Right atrium auricular region (tissue), 2 donors: ENCODE results near the gene GALK1. TPM values are rescaled to one million over a fixed set of nuclear protein-coding genes. Genes with fewer than 3 reads are reported as not detected.

Experiments
- DNase-seq: peaks from one replicate; pipeline ENCODE4 v3.0.0-alpha.2; 2019; ENCODE audit warnings: low spot score
- H3K27ac ChIP-seq, 2 donors: fragments of 200-600 bp; sonication (generic); 1 replicate in 1 of 2; 2 replicates in 1 of 2; pipeline ENCODE4 v1.5.1; 2016 to 2019
- H3K27me3 ChIP-seq, 2 donors: fragments of 200-600 bp; sonication (generic); one replicate each; pipeline versions ENCODE4 v1.5.1 to v1.6.0; 2017 to 2019
- H3K36me3 ChIP-seq: fragments of 200-600 bp; sonication (generic); one replicate; pipeline ENCODE4 v1.5.1; 2016
- H3K4me1 ChIP-seq, 2 donors: fragments of 200-600 bp; sonication (generic); one replicate each; pipeline versions ENCODE4 v1.5.1 to v1.6.0; 2017 to 2019
- H3K4me3 ChIP-seq, 2 donors: fragments of 200-600 bp; sonication (generic); 1 replicate in 1 of 2; 2 replicates in 1 of 2; pipeline ENCODE4 v1.5.1; 2017 to 2019; ENCODE audit warnings: mild to moderate bottlenecking in 1 of 2, moderate library complexity in 1 of 2
- H3K9me3 ChIP-seq, 2 donors: fragments of 200-600 bp; sonication (generic); one replicate each; pipeline ENCODE4 v1.5.1; 2019
- total RNA-seq, 2 donors: library from RNA; depleted of rRNA; stranded (reverse); fragments of >200 nt; gene quantifications; one replicate each; pipeline ENCODE4 v1.1.0, GENCODE V29; 2016
- TF ChIP-seq, protein P1 (sequence below), 2 donors: fragments of 200-600 bp; sonication (generic); IDR thresholded peaks; one replicate each; pipeline ENCODE4 v1.5.1; 2019; ENCODE audit warnings: antibody characterized with exemption in 2 of 2

The GALK1 gene
- total RNA-seq, 2 donors from 2014 or later: 19.6 to 21.0 TPM

GRCh38 chr17:75776386-75777295 lies 11.6 kb upstream of the GALK1 start:
- H3K4me3 ChIP-seq: peak overlapping the region; percentile 17 to 85
- peaks cover 45% of the 10 kb centered on the region for H3K36me3 ChIP-seq
- no peaks in the 10 kb centered on the region for H3K9me3 ChIP-seq
- peaks cover 0 to 31% of the 10 kb centered on the region in 2 donors for H3K4me1 ChIP-seq
- TF ChIP-seq, protein P1, sequence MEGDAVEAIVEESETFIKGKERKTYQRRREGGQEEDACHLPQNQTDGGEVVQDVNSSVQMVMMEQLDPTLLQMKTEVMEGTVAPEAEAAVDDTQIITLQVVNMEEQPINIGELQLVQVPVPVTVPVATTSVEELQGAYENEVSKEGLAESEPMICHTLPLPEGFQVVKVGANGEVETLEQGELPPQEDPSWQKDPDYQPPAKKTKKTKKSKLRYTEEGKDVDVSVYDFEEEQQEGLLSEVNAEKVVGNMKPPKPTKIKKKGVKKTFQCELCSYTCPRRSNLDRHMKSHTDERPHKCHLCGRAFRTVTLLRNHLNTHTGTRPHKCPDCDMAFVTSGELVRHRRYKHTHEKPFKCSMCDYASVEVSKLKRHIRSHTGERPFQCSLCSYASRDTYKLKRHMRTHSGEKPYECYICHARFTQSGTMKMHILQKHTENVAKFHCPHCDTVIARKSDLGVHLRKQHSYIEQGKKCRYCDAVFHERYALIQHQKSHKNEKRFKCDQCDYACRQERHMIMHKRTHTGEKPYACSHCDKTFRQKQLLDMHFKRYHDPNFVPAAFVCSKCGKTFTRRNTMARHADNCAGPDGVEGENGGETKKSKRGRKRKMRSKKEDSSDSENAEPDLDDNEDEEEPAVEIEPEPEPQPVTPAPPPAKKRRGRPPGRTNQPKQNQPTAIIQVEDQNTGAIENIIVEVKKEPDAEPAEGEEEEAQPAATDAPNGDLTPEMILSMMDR (IDR thresholded peaks at IDR 0.05): no peak
- no peak for DNase-seq
- no peaks in the 10 kb centered on the region for H3K27me3 ChIP-seq
- H3K27ac ChIP-seq: peak overlapping the region; percentile 49 to 99

GRCh38 chr17:75774991-75775668 lies 10.1 kb upstream of the GALK1 start:
- Histone ChIP-seq H3K9me3 (no peaks in the 10 kb centered on the region), H3K36me3 (peaks cover 45% of the 10 kb centered on the region), H3K27ac (peak overlapping the region; percentile 49 to 66), H3K4me3 (no peak overlapping the region), H3K4me1 (peaks cover 0 to 31% of the 10 kb centered on the region in 2 donors), H3K27me3 (no peaks in the 10 kb centered on the region)
- TF ChIP-seq, protein P1 (IDR thresholded peaks at IDR 0.05): no peak
- DNase-seq: no peak

- Histone ChIP-seq H3K9me3 (no peaks in the 10 kb centered on the region), H3K27ac (no peak overlapping the region), H3K4me3 (no peak overlapping the region), H3K27me3 (no peaks in the 10 kb centered on the region), H3K36me3 (peaks cover 45% of the 10 kb centered on the region), H3K4me1 (peaks cover 0 to 31% of the 10 kb centered on the region in 2 donors)
- TF ChIP-seq, protein P1 (IDR thresholded peaks at IDR 0.05): no peak
- DNase-seq: no peak
Observed at GRCh38 chr17:75774471-75774990, 9.5 kb upstream of the GALK1 start.

- H3K9me3 ChIP-seq: no peaks in the 10 kb centered on the region
- no peak overlapping the region for H3K27ac ChIP-seq
- TF ChIP-seq, protein P1 (IDR thresholded peaks at IDR 0.05): no peak
- H3K4me3 ChIP-seq: no peak overlapping the region
- peaks cover 0 to 31% of the 10 kb centered on the region in 2 donors for H3K4me1 ChIP-seq
- H3K36me3 ChIP-seq: peaks cover 43% of the 10 kb centered on the region
- no peak for DNase-seq
- no peaks in the 10 kb centered on the region for H3K27me3 ChIP-seq
Observed at GRCh38 chr17:75773808-75774470, 8.9 kb upstream of the GALK1 start.

DNA sequence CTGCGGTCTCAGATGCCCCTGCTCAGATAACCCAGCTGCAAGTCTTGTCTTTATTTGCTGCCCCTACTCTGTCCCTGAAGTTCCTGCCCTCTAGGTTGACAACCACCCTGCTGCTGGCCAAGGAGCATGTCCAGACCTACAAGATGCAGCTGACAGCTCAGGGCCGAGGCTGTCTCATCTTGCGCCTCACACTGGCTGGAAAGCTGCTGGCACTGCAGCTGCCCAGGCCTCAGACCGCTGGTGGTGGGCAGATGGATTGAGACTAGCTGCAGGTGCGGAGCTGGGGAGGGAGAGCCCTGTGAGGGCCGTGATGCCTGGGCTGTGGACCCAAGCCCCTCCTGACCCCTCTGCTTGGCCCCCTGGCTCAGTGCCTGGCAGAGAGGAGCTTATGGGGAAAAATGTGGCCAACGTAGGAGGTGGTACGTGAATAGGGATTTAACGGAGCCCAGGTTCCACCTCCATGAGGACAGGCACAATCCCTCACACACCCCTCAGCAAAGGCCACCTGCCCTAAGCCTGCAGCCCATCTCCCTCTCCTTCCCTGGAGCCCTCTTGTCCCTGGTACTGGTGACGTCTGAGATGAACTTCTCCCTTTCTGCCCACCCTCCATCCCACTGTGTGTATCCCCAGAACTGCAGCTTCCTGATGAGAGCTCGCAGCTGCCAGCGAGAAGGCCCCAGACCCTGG lies 8.3 kb upstream of the GALK1 start:
- Histone ChIP-seq H3K4me3 (no peak overlapping the region), H3K36me3 (peaks cover 36% of the 10 kb centered on the region), H3K27me3 (no peaks in the 10 kb centered on the region), H3K27ac (no peak overlapping the region), H3K4me1 (peaks cover 0 to 30% of the 10 kb centered on the region in 2 donors), H3K9me3 (no peaks in the 10 kb centered on the region)
- TF ChIP-seq, protein P1 (IDR thresholded peaks at IDR 0.05): no peak
- DNase-seq: no peak
